Stimulated activated CD8-positive, alpha-beta memory T cell treated with anti-CD3 and anti-CD28 coated beads, Interleukin-12 subunit alpha, Interleukin-12 subunit beta, amount 100 ng/mL, for 1 hour (primary cell): ENCODE data around the gene ODAD4.
A peak's percentile ranks its signal among the peaks of the same experiment; 100 is the strongest.

Source experiments
- DNase-seq: peaks from one replicate; pipeline ENCODE4 v3.0.0-alpha.2; 2020; ENCODE audit warnings: low read depth

The ODAD4 gene

GRCh38 chr17:41930009-41930832 is at the start of gene ODAD4:
ODAD4 (plus strand) TSS chr17:41930617; CDS start chr17:41930724, 107 bp downstream.
- peak; percentile 94 for DNase-seq

- DNase-seq, result no peak
Measured at GRCh38 chr17:41882756-41883155, 47.7 kb upstream of the ODAD4 start.

- no peak for DNase-seq
Measured at GRCh38 chr17:41885733-41886132, 44.7 kb upstream of the ODAD4 start.

- DNase-seq, result no peak
Measured at GRCh38 chr17:41888332-41888965, 42.0 kb upstream of the ODAD4 start.

GRCh38 chr17:41891135-41892020 is 39.0 kb upstream of the ODAD4 start:
- DNase-seq, result no peak

- no peak for DNase-seq
Measured at GRCh38 chr17:41892021-41892376, 38.4 kb upstream of the ODAD4 start.

GRCh38 chr17:41893384-41893783 is 37.0 kb upstream of the ODAD4 start:
- DNase-seq, result no peak

- no peak for DNase-seq
Measured at GRCh38 chr17:41894791-41895331, 35.6 kb upstream of the ODAD4 start.

- no peak for DNase-seq
Measured at GRCh38 chr17:41895617-41896016, 34.8 kb upstream of the ODAD4 start.

- no peak for DNase-seq
Measured at GRCh38 chr17:41896726-41897125, 33.7 kb upstream of the ODAD4 start.

- DNase-seq, result no peak
Measured at GRCh38 chr17:41901646-41902045, 28.8 kb upstream of the ODAD4 start.

GRCh38 chr17:41904242-41904841 is 26.1 kb upstream of the ODAD4 start:
- no peak for DNase-seq

GRCh38 chr17:41905172-41905571 is 25.2 kb upstream of the ODAD4 start:
- no peak for DNase-seq

- DNase-seq, result no peak
Measured at GRCh38 chr17:41906465-41907184, 23.8 kb upstream of the ODAD4 start.

GRCh38 chr17:41907185-41907556 is 23.2 kb upstream of the ODAD4 start:
- no peak for DNase-seq

GRCh38 chr17:41907633-41908539 is 22.5 kb upstream of the ODAD4 start:
- no peak for DNase-seq

- no peak for DNase-seq
Measured at GRCh38 chr17:41909088-41909487, 21.3 kb upstream of the ODAD4 start.

- no peak for DNase-seq
Measured at GRCh38 chr17:41910701-41911391, 19.6 kb upstream of the ODAD4 start.

GRCh38 chr17:41912925-41913324 is 17.5 kb upstream of the ODAD4 start:
- DNase-seq, result no peak

GRCh38 chr17:41913798-41914197 is 16.6 kb upstream of the ODAD4 start:
- no peak for DNase-seq
